ENCODE measurements around the gene CALML3. TPM values are rescaled to one million over a fixed set of nuclear protein-coding genes. Genes with fewer than 3 reads are reported as not detected.
"Not testable (repeated sequence)": the region's sequence is repeated elsewhere in the genome, so short reads cannot be mapped to it uniquely, and the experiment has no call there.

CALML3 gene
- polyA plus RNA-seq (2013, experiment 1 of 2): not detected
- polyA plus RNA-seq (2013, experiment 2 of 2): not detected

DNA sequence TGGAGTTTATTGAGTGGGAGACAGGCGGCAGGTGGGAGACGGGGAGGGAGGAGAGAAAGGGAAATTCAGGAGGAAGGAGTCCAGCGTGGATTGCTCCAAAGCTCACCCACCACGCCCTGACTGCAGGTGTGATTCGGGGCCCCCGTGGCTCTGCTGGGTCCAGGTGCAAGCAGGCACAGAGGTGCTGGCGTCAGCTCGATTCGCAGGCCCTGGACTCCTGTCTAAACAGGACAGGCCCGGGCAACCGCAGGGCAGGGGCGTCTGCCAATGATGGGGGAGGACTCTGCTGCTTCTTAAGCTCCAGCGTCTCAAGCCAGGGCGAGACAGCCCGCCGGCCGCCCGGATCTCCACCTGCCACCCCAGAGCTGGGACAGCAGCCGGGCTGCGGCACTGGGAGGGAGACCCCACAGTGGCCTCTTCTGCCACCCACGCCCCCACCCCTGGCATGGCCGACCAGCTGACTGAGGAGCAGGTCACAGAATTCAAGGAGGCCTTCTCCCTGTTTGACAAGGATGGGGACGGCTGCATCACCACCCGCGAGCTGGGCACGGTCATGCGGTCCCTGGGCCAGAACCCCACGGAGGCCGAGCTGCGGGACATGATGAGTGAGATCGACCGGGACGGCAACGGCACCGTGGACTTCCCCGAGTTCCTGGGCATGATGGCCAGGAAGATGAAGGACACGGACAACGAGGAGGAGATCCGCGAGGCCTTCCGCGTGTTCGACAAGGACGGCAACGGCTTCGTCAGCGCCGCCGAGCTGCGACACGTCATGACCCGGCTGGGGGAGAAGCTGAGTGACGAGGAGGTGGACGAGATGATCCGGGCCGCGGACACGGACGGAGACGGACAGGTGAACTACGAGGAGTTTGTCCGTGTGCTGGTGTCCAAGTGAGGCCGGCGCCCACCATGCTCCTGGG lies at the start of gene CALML3:
Gene CALML3 (plus strand): TSS at position 321 of the 920 bp plus-strand sequence. CDS start 125 bp downstream, at position 446.
- Histone ChIP-seq H3K36me3 (ENCODE audit: insufficient read depth, low read length) (no peaks in the 10 kb centered on the region), H3K4me3 (ENCODE audit: low read length) (no peak within 1 kb of the TSS), H3K27me3 (ENCODE audit: insufficient read depth, low read length) (no peaks in the 10 kb centered on the region), H3K27ac (ENCODE audit: low read depth, low read length) (no peak within 1 kb of the TSS), H3K9ac (ENCODE audit: low read depth, low read length) (no peak within 1 kb of the TSS), H3K9me3 (ENCODE audit: insufficient read depth, low read depth, low read length) (no peaks in the 10 kb centered on the region), H3K4me1 (ENCODE audit: insufficient read depth, low read length) (no peaks in the 10 kb centered on the region)
- WGBS: 96% methylated on average over 64 of the region's 64 CpGs

DNA sequence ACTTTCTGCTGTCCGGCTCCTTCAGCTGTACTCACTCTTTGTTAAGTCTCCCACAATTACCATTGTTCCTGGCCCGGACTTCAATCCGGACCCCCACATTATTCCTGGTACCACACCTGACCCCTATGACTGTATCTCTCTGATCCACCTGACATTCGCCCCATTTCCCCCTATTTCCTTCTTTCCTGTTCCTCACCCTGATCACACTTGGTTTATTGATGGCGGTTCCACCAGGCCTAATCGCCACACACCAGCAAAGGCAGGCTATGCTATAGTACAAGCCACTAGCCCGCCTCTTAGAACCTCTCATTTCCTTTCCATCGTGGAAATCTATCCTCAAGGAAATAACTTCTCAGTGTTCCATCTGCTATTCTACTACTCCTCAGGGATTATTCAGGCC lies 49.7 kb upstream of the CALML3 start:
- WGBS: 91% methylated on average over 5 of the region's 8 CpGs
- peaks cover 19% of the 10 kb centered on the region for H3K4me1 ChIP-seq (ENCODE audit: insufficient read depth, low read length)
- not testable (repeated sequence) for H3K27me3 ChIP-seq (ENCODE audit: insufficient read depth, low read length); H3K27ac ChIP-seq (ENCODE audit: low read depth, low read length); H3K4me3 ChIP-seq (ENCODE audit: low read length); H3K9ac ChIP-seq (ENCODE audit: low read depth, low read length); H3K9me3 ChIP-seq (ENCODE audit: insufficient read depth, low read depth, low read length); H3K36me3 ChIP-seq (ENCODE audit: insufficient read depth, low read length)

DNA sequence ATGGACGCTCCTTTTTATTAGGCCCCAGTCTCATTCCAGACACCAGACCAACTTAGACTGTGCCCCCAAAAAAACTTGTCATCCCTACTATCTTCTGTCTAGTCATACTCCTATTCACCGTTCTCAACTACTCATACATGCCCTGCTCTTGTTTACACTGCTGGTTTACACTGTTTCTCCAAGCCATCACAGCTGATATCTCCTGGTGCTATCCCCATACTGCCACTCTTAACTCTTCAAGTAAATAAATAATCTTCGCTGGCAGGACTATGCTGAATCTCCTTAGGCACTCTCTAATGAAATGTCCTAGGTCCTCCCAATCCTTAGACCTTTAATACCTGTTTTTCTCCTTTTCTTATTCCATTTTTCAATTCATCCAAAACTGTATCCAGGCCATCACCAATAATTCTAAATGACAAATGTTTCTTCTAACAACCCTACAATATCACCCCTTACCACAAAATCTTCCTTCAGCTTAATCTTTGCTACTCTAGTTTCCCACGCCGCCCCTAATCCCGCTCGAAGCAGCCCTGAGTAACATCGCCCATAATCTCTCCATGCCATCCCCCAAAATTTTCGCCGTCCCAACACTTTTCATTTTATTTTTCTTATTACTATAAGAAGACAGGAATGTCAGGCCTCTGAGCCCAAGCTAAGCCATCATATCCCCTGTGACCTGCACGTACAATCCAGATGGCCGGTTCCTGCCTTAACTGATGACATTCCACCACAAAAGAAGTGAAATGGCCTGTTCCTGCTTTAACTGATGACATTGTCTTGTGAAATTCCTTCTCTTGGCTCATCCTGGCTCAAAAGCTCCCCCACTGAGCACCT lies 48.6 kb upstream of the CALML3 start:
- H3K9ac ChIP-seq (ENCODE audit: low read depth, low read length); H3K36me3 ChIP-seq (ENCODE audit: insufficient read depth, low read length); H3K27ac ChIP-seq (ENCODE audit: low read depth, low read length); H3K27me3 ChIP-seq (ENCODE audit: insufficient read depth, low read length); H3K9me3 ChIP-seq (ENCODE audit: insufficient read depth, low read depth, low read length); H3K4me3 ChIP-seq (ENCODE audit: low read length): not testable (repeated sequence)
- peaks cover 19% of the 10 kb centered on the region for H3K4me1 ChIP-seq (ENCODE audit: insufficient read depth, low read length)
- 69% methylated on average over 12 of the region's 12 CpGs for WGBS

DNA sequence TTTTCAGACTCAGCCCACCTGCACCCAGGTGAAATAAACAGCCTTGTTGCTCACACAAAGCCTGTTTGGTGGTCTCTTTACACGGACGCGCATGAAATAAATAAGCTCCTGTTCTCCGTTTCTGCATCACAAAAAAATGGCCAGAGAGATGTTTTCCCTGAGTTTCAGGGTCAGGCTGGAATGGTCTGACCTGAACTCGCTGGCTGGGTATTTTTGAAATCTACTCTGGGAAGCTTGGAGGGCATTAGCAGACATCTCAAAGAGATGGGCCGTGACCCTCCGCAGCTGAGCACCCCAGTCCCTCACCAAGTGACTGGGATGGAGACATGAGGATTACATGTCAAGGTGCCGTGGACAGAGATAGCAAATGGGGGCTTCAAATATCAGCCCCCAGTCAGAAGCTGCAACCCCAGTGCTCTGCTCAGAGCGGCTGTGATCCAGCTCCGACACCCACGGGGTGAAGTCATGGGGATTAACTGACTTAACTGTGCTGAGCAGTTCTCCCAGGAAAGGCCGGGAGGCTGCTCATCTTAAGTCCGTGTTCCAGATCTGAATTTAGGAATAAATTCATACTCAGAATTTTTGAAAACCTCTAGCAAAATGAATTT lies 47.7 kb upstream of the CALML3 start:
- Histone ChIP-seq H3K9ac (ENCODE audit: low read depth, low read length) (peak overlapping the region; percentile 64), H3K9me3 (ENCODE audit: insufficient read depth, low read depth, low read length) (no peaks in the 10 kb centered on the region), H3K4me1 (ENCODE audit: insufficient read depth, low read length) (peaks cover 19% of the 10 kb centered on the region), H3K4me3 (ENCODE audit: low read length) (no peak overlapping the region), H3K27ac (ENCODE audit: low read depth, low read length) (peak overlapping the region; percentile 85), H3K36me3 (ENCODE audit: insufficient read depth, low read length) (no peaks in the 10 kb centered on the region), H3K27me3 (ENCODE audit: insufficient read depth, low read length) (no peaks in the 10 kb centered on the region)
- WGBS: 50% methylated on average over 13 of the region's 13 CpGs

DNA sequence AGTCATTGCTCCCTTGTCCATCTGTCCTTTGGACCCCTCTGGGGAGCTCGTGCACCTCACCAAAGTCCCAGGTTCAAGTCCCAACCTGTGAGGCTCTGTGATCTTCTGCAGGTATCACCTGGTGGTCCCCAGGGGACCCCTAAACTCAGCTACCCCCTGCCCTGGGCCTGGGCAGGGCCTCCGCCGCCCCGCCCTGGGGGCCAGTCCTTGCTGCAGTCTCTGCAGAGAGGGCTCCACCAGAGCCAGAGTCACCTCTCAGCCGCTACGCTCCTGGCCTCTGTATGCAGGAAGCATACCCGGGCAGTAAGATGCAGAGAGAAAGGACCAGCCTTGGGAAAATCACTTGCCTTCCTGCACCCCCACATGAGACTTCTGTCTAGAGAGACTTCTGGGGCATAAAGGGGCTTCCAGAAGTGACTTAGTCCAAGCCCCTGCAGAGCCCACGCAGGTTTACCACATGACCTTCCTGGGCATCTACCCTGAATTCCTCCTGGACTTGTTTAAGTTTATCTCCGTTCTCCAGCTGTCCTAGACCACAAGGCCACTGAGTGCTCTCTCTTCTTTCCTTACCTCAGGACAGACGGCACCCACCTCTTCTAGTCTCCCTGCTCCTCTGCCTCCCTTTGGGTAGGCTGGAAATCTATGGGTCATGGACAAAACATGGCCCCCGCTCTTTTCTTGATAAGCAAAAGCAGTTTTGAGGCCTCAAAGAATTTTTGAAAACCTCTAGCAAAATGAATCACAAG lies 46.6 kb upstream of the CALML3 start:
- H3K36me3 ChIP-seq (ENCODE audit: insufficient read depth, low read length): no peaks in the 10 kb centered on the region
- H3K27ac ChIP-seq (ENCODE audit: low read depth, low read length): no peak overlapping the region
- H3K4me1 ChIP-seq (ENCODE audit: insufficient read depth, low read length): peaks cover 19% of the 10 kb centered on the region
- H3K9me3 ChIP-seq (ENCODE audit: insufficient read depth, low read depth, low read length): no peaks in the 10 kb centered on the region
- no peak overlapping the region for H3K9ac ChIP-seq (ENCODE audit: low read depth, low read length)
- H3K4me3 ChIP-seq (ENCODE audit: low read length): no peak overlapping the region
- no peaks in the 10 kb centered on the region for H3K27me3 ChIP-seq (ENCODE audit: insufficient read depth, low read length)
- 96% methylated on average over 11 of the region's 11 CpGs for WGBS

DNA sequence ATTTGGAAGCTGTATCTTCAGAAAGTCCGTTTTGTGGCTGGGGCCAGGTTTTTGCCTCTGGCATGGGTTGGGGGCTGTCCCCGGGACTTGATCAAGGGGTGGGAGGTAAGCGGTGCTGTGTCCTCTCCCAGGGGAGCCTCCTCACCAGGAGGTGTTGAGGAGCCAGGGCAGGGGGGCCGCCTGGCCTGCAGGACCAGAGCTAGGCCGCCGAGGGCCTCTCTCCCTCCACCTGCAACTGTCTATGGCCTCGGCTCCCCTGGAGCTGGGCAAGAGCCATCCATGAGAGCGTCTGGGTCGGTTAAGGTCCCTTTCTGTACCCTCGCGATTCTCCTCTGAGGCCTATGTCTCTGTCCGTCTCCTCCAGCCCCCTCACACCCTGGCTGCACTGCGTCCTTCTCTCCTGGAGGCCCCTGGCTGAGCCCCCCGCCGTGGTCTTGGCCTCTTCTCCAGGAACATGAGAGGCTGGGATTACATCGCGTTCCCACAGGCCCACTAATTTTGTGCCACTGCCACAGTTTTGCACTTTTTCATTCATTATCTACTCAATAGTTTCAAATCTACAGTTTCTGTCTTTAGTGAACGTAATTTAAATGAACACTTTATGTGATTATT lies 46.0 kb upstream of the CALML3 start:
- H3K27ac ChIP-seq (ENCODE audit: low read depth, low read length): no peak overlapping the region
- H3K27me3 ChIP-seq (ENCODE audit: insufficient read depth, low read length): no peaks in the 10 kb centered on the region
- no peaks in the 10 kb centered on the region for H3K36me3 ChIP-seq (ENCODE audit: insufficient read depth, low read length)
- peaks cover 19% of the 10 kb centered on the region for H3K4me1 ChIP-seq (ENCODE audit: insufficient read depth, low read length)
- H3K9me3 ChIP-seq (ENCODE audit: insufficient read depth, low read depth, low read length): no peaks in the 10 kb centered on the region
- H3K9ac ChIP-seq (ENCODE audit: low read depth, low read length): no peak overlapping the region
- 89% methylated on average over 17 of the region's 18 CpGs for WGBS
- H3K4me3 ChIP-seq (ENCODE audit: low read length): no peak overlapping the region

DNA sequence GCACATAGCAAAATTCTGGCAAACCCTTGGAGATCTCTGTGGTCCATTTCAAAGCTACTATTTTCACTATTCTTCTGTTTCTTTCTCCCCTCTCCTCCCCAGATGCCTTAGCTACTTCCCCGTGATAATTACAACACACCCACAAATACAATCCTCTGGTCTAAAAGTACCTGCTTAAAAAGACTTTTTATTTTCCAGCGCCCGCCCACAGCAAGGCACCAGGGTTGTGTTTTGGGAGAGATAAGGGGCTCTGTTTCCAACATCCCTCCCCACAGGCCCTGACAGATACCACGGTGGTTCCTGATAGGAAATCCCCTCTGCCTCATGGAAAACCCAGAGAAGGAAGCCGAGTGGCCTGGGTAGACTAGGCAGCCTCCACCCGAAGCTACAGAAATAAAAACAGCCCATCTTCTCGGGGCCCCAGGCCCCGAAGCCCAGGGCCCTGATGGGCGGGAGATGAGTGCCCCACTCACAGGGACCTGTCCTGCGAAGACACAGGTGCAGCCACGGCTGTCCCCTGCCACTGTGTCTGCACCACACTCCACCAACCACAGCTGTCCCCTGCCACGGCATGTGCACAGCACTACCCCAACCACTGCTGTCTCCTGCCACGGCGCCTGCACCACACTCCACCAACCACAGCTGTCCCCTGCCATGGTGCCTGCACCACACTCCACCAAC lies 45.1 kb upstream of the CALML3 start:
- H3K27me3 ChIP-seq (ENCODE audit: insufficient read depth, low read length): no peaks in the 10 kb centered on the region
- 88% methylated on average over 12 of the region's 14 CpGs for WGBS
- no peak overlapping the region for H3K27ac ChIP-seq (ENCODE audit: low read depth, low read length)
- H3K9me3 ChIP-seq (ENCODE audit: insufficient read depth, low read depth, low read length): no peaks in the 10 kb centered on the region
- H3K4me3 ChIP-seq (ENCODE audit: low read length): no peak overlapping the region
- H3K36me3 ChIP-seq (ENCODE audit: insufficient read depth, low read length): no peaks in the 10 kb centered on the region
- H3K9ac ChIP-seq (ENCODE audit: low read depth, low read length): no peak overlapping the region
- H3K4me1 ChIP-seq (ENCODE audit: insufficient read depth, low read length): peaks cover 19% of the 10 kb centered on the region

DNA sequence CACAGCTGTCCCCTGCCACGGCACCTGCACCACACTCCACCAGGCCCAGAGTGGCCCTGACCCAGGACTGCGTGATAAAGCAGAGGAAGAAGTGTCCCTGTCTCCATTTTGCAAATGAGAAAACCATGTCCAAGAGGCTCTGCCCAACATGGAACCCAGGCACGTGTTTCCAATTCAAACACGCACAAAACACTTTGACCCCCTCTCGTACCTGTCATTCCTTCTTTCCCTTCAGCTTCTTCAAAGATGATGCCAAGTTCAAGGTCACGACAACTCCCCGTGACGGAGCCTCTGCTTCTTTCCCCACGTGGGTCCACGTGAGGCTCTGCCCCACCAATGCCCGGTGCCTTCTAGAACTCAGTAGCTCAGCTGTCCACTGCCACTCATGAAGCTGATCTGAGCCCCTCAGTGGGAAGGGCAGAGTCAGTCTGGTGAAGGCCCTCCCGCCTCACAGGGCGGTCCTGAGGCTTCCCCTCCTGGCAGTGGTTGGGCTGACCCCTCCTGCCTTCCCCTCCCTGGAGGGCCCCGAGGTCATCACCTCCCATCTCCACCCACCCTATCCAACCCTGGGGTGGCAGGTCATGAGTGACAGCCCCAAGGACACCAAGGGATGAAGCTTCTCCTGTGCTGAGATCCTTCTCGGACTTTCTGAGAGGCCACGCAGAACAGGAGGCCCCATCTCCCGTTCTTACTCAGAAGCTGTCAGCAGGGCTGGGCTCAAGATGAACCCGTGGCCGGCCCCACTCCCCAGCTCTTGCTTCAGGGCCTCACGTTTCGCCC lies 44.4 kb upstream of the CALML3 start:
- Histone ChIP-seq H3K27me3 (ENCODE audit: insufficient read depth, low read length) (no peaks in the 10 kb centered on the region), H3K4me3 (ENCODE audit: low read length) (no peak overlapping the region), H3K9ac (ENCODE audit: low read depth, low read length) (no peak overlapping the region), H3K27ac (ENCODE audit: low read depth, low read length) (no peak overlapping the region), H3K9me3 (ENCODE audit: insufficient read depth, low read depth, low read length) (no peaks in the 10 kb centered on the region), H3K4me1 (ENCODE audit: insufficient read depth, low read length) (peaks cover 19% of the 10 kb centered on the region), H3K36me3 (ENCODE audit: insufficient read depth, low read length) (no peaks in the 10 kb centered on the region)
- WGBS: 91% methylated on average over 21 of the region's 21 CpGs

DNA sequence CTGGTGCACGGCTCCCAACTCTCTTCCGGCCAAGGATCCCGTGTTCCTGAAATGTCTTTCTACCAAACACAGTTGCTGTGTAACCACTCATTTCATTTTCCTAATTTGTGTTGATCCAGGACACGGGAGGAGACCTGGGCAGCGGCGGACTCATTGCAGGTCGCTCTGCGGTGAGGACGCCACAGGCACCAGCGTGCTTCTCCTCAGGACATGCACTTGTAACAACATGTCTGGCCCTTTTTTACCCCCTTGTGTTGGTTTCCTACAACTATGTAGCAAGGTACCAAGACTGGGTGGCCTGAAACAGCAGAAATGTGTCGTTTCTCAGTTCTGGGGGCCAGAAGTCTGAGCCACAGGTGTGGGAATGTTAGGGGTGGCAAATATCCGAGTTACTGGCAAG lies 43.6 kb upstream of the CALML3 start:
- 95% methylated on average over 12 of the region's 12 CpGs for WGBS
- Histone ChIP-seq H3K27ac (ENCODE audit: low read depth, low read length) (no peak overlapping the region), H3K36me3 (ENCODE audit: insufficient read depth, low read length) (no peaks in the 10 kb centered on the region), H3K9me3 (ENCODE audit: insufficient read depth, low read depth, low read length) (no peaks in the 10 kb centered on the region), H3K4me3 (ENCODE audit: low read length) (no peak overlapping the region), H3K9ac (ENCODE audit: low read depth, low read length) (no peak overlapping the region), H3K27me3 (ENCODE audit: insufficient read depth, low read length) (no peaks in the 10 kb centered on the region), H3K4me1 (ENCODE audit: insufficient read depth, low read length) (peaks cover 17% of the 10 kb centered on the region)

Measured in HUES64 (cell line).